ENCODE measurements around the gene CACNA2D1.

GRCh38 chr7:81903115-81903514 lies 540.5 kb downstream of the CACNA2D1 start:
- TF ChIP-seq CTCF (IDR thresholded peaks at IDR 0.05) (no peak), POLR2A (IDR thresholded peaks at IDR 0.05) (no peak)
